Activated T-helper 2 cell treated with anti-CD3 and anti-CD28 coated beads, Interferon-gamma antibody, Interleukin-2, Interleukin-4, amounts not matched to agents 10 μg/mL and 5 μg/mL and 100 μg/mL, durations not matched to agents 14 hours and 24 hours and 36 hours (primary cell): Measurements from ENCODE around the gene ZNF813. TPM values are rescaled to one million over a fixed set of nuclear protein-coding genes. Genes with fewer than 3 reads are reported as not detected.
A peak's percentile ranks its signal among the peaks of the same experiment; 100 is the strongest.
"Not testable (repeated sequence)": the region's sequence is repeated elsewhere in the genome, so short reads cannot be mapped to it uniquely, and the experiment has no call there.

Experiments used
- DNase-seq: peaks from one replicate; pipeline ENCODE4 v3.0.0; 2021; ENCODE audit warnings: low spot score
- H3K27ac Mint-ChIP-seq: one replicate; pipeline ENCODE4 v1.8.0; 2021; ENCODE audit warnings: mixed read lengths
- H3K27me3 Mint-ChIP-seq: one replicate; pipeline ENCODE4 v1.8.0; 2021; ENCODE audit warnings: low read depth, mixed read lengths
- H3K36me3 Mint-ChIP-seq: one replicate; pipeline ENCODE4 v1.8.0; 2021; ENCODE audit warnings: low read depth, mixed read lengths
- H3K4me1 Mint-ChIP-seq: one replicate; pipeline ENCODE4 v1.8.0; 2021; ENCODE audit warnings: low read depth, mixed read lengths
- H3K4me3 Mint-ChIP-seq: one replicate; pipeline ENCODE4 v1.8.0; 2021; ENCODE audit warnings: low read depth, mild to moderate bottlenecking, moderate library complexity, mixed read lengths
- H3K9me3 Mint-ChIP-seq: one replicate; pipeline ENCODE4 v1.8.0; 2021; ENCODE audit warnings: mixed read lengths
- intact Hi-C: fragments of 100-400 bp; cut with micrococcal nuclease; formaldehyde crosslinking; loops from one replicate; pipeline ENCODE4 v1.15.1; 2023
- total RNA-seq: library from RNA; stranded (reverse); gene quantifications from 2 replicates; pipeline ENCODE4 v1.2.3, GENCODE V29; 2022

The ZNF813 gene
- total RNA-seq = 3.4 TPM in 2 replicates

DNA sequence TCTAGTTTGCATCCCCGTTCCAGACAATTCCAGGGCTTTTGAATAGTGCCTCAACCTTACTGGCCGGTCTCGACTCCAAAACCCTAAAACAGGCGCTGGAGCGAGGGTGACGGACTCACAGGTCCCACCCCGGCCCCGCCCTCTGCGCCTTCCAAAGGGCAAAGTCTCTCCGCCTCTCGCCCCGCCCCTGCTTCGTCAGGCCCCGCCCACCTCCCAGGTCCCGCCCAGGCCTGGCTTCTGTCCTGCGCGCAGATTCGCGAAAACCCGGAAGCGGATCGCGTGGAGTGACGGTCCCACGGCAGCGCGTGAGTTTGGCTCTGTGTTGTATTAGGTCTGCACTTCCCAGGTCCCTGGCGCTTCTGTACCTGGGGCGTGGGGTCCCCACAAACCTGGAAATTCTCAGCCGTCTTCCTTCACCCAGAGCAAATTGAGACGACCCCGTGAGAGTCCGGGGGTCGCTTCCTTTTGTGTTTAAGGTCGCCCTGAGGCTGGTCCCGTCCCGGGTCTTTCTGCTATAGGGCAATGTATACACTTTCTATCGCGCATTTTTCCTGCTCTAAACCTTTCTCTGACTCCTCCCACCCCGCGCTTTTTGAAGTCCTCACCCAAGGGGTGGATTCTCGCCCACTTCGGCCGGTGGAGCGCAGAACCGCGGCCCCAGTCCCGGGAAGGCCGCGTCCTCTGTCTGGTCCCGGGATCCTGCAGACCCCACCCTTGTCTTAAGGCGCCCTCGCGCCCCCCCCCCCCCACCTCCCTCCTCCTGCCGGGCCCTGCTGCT lies at the start of gene ZNF813:
Gene ZNF813, plus strand, starts transcription at position 249 of the 778 bp plus-strand sequence. CDS start 16,090 bp downstream, outside the sequence.
- H3K4me3 Mint-ChIP-seq = peak within 1 kb of the TSS; percentile 85
- peaks cover 12% of the 10 kb centered on the region for H3K4me1 Mint-ChIP-seq
- H3K27me3 Mint-ChIP-seq = no peaks in the 10 kb centered on the region
- peak; percentile 87 for DNase-seq
- intact Hi-C loops = loop anchor here (2.0 to 10.0 kb wide), 4 partner anchors 35 to 365 kb away; partner anchors contain the start of genes ZNF160, ZNF525, ZNF665 and ZNF761
- peaks cover 44% of the 10 kb centered on the region for H3K36me3 Mint-ChIP-seq
- peak within 1 kb of the TSS; percentile 76 for H3K27ac Mint-ChIP-seq
- peaks cover 52% of the 10 kb centered on the region for H3K9me3 Mint-ChIP-seq

DNA sequence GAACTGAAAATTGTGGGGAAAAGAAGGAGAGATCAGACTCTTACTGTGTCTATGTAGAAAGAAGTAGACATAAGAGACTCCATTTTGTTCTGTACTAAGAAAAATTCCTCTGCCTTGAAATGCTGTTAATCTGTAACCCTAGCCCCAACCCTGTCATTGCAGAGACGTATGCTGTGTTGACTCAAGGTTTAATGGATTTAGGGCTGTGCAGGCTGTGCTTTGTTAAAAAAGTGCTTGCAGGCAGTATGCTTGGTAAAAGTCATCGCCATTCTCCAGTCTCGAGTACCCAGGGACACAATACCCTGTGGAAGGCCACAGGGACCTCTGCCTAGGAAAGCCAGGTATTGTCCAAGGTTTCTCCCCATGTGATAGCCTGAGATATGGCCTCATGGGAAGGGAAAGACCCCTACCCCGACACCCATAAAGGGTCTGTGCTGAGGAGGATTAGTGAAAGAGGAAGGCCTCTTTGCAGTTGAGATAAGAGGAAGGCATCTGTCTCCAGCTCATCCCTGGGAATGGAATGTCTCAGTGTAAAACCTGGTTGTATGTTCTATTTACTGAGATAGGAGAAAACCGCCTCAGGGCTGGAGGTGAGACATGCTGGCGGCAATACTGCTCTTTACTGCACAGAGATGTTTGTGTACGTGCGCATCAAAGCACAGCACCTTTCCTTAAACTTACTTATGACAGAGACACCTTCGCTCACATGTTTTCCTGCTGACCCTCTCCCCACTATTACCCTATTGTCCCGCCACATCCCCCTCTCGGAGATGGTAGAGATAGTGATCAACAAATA lies 46.8 kb upstream of the ZNF813 start:
- H3K4me3 Mint-ChIP-seq, H3K27ac Mint-ChIP-seq, intact Hi-C loops, DNase-seq, H3K4me1 Mint-ChIP-seq, H3K36me3 Mint-ChIP-seq, H3K27me3 Mint-ChIP-seq: not testable (repeated sequence)
- H3K9me3 Mint-ChIP-seq = peaks cover 26% of the 10 kb centered on the region

DNA sequence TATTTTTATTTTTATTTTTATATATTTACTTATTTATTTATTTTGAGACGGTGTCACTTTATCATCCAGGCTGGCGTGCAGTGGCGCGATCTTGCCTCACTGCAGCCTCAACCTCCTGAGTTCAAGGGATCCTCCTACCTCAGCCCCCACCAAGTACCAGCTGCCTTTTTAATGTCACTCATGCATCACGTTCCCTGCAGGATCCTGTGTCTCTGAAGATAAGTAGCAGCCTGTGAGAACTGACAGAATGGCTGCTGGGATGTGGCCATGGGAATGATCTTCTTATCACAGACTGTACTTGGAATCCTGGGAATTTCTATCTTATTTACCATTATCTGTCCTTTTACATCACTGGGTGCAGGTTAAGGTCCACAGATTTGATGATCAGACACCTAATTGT lies 45.0 kb upstream of the ZNF813 start:
- Mint-ChIP-seq H3K4me1 (no peaks in the 10 kb centered on the region), H3K36me3 (no peaks in the 10 kb centered on the region), H3K27me3 (no peaks in the 10 kb centered on the region), H3K4me3 (no peak overlapping the region), H3K9me3 (peaks cover 12% of the 10 kb centered on the region), H3K27ac (no peak overlapping the region)
- intact Hi-C loops = no loop called here
- DNase-seq = no peak

DNA sequence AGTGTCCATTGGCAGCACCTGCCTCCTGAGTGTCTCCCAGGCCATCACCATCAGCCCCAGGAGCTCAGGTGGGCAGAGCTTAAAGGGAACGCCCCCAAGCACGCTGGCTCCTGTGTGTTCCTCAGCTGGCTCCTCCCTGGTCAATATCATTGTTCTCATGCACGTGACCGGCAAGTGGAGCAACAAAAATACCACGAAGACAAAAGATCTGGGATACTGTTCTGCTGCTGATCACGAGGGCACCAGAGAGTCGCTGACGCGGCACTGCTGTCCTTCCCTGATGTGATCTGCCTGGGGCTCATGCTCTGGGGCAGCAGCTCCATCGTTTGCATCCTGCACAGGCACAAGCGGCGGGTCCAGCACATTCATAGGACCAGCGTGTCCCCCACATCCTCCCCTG lies 44.5 kb upstream of the ZNF813 start:
- H3K4me1 Mint-ChIP-seq, H3K4me3 Mint-ChIP-seq, H3K27me3 Mint-ChIP-seq, H3K36me3 Mint-ChIP-seq, H3K9me3 Mint-ChIP-seq, H3K27ac Mint-ChIP-seq, intact Hi-C loops, DNase-seq: not testable (repeated sequence)

DNA sequence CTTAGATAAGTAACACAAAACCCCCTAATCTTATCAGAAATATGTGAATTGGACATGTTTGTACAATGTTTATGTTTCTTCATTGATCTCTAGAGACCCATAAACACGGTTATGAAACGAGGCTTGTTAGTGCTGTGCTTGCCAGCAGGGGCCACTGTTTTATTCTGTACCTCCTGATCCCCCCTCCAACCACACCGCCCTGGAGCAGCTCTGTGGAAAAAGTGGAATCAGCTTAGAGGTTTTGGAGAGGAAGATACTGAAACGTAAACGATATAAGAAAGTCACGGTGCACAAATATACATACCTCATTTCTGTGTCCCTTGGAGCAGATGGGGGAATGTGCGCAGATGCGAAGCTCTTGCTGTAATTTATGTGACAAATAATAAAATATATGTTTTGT lies 43.9 kb upstream of the ZNF813 start:
- intact Hi-C loops, H3K27me3 Mint-ChIP-seq, H3K4me3 Mint-ChIP-seq, H3K36me3 Mint-ChIP-seq, H3K9me3 Mint-ChIP-seq, DNase-seq, H3K27ac Mint-ChIP-seq, H3K4me1 Mint-ChIP-seq: not testable (repeated sequence)

DNA sequence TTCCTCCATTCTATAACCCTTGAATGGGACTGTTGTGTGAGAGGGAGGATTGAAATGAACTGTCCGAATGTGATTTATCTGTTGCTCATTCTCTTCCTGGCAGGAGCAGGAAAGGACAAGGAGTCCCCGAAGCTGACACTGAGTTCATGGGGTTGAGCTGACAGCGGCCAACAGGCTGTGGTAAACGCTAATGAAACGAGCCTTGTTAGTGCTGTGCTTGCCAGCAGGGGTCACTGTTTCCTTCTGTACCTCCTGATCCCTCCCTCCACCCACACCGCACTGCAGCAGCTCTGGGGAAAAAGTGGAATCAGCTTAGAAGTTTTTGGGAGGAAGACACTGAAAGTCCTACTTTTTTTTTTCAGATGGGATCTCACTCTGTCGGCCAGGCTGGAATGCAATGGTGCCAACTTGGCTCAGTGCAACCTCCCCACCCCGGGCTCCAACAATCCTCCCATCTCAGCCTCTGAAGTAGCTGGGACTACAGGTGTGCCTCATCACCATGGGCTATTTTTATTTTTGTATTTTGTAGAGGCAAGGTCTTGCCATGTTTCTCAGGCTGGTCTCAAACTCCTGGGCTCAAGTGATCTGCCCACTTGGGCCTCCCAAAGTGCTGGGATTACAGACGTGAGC lies 42.5 kb upstream of the ZNF813 start:
- Mint-ChIP-seq H3K36me3 (no peaks in the 10 kb centered on the region), H3K4me3 (no peak overlapping the region), H3K27me3 (no peaks in the 10 kb centered on the region), H3K9me3 (no peaks in the 10 kb centered on the region), H3K4me1 (no peaks in the 10 kb centered on the region), H3K27ac (no peak overlapping the region)
- DNase-seq = peak; percentile 40
- intact Hi-C loops = loop anchor here (1.0 to 5.0 kb wide), 2 partner anchors 87 to 321 kb away; no protein-coding TSS in a partner anchor

DNA sequence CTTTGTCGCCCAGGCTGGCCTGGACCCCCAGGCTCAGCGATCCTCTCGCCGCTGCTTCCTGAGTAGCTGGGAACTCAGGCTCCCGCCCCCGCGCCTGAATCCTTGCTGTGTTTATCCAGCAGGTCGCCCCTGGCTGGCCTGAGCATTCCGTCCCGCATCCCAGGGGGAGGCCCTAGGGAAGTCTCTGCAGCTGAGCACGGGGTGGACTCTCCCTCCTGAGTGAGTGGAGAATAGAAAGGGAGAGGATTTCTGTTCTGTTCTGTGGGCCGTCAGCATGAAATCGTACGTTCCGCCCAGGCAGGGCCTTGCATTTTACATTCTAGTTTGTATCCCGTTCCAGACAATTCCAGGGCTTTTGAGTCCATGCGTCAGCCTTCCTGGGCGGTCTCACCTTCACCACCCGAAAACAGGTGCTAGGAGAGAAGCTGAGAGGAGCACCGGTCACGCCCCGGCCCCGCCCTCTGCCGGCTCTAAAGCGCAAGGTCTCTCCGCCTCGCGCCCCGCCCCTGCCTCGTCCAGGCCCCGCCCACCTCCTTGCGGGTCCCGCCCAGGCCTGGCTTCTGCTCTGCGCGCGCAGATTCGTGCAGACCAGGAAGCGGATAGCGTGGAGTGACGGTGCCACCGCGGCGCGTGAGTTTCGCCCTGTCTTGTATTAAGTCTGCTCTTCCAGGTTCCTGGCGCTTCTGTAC lies 36.0 kb upstream of the ZNF813 start, which contains the start of gene ZNF761:
Gene ZNF761, plus strand, starts transcription at position 586 of the 689 bp plus-strand sequence. CDS start 15,285 bp downstream, outside the sequence.
- H3K27me3 Mint-ChIP-seq = no peaks in the 10 kb centered on the region
- DNase-seq = peak; percentile 96
- H3K9me3 Mint-ChIP-seq = peaks cover 19% of the 10 kb centered on the region
- intact Hi-C loops = loop anchor here (1.0 to 5.0 kb wide), 5 partner anchors 34 to 469 kb away; partner anchors contain the start of genes ZNF765, ZNF813 and ZNF816
- H3K4me1 Mint-ChIP-seq = peaks cover 14% of the 10 kb centered on the region
- H3K36me3 Mint-ChIP-seq = peaks cover 42% of the 10 kb centered on the region
- peak within 1 kb of the TSS; percentile 87 for H3K27ac Mint-ChIP-seq
- peak within 1 kb of the TSS; percentile 94 for H3K4me3 Mint-ChIP-seq

DNA sequence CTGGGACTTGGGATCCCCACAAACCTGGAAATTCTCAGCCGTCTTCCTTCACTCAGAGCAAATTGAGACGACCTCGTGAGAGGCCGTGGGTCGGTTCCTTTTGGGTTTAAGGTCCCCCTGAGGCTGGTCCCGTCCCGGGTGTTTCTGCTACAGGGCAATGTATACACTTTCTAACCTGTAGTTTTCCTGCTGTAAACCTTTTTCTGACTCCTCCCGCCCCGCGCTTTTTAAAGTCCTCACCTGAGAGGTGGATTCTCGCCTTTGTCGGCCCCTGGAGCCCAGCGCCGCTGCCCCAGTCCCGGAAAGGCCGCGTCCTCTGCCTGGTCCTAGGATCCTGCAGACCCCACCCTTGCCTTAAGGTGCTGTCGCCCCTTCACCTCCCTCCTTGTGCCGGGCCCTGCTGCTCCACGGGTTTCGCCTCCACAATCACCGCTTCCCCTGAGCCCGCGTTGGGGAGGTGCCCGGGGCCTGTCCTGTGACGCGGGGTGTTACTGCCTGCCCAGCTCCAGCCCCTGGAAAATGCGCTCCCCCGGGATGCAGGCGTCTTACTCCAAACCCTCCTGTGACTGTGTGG lies 35.4 kb upstream of the ZNF813 start:
- H3K36me3 Mint-ChIP-seq = peaks cover 49% of the 10 kb centered on the region
- peak overlapping the region; percentile 94 for H3K4me3 Mint-ChIP-seq
- H3K9me3 Mint-ChIP-seq = peaks cover 22% of the 10 kb centered on the region
- H3K4me1 Mint-ChIP-seq = peaks cover 14% of the 10 kb centered on the region
- no peak for DNase-seq
- peak overlapping the region; percentile 87 for H3K27ac Mint-ChIP-seq
- no peaks in the 10 kb centered on the region for H3K27me3 Mint-ChIP-seq
- intact Hi-C loops = loop anchor here (2.0 to 5.0 kb wide), 4 partner anchors 35 to 235 kb away; partner anchors contain the start of genes ZNF765 and ZNF813

DNA sequence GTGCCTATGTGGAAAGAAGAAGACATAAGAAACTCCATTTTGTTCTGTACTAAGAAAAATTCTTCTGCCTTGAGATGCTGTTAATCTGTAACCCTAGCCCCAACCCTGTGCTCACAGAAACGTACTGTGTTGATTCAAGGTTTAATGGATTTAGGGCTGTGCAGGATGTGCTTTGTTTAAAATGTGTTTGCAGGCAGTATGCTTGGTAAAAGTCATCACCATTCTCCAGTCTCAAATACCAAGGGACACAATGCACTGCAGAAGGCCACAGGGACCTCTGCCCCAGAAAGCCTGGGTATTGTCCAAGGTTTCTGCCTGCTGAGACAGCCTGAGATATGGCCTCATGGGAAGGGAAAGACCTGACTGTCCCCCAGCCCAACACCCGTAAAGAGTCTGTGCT lies 23.7 kb upstream of the ZNF813 start:
- Mint-ChIP-seq H3K9me3 (peaks cover 68% of the 10 kb centered on the region), H3K36me3 (peaks cover 96% of the 10 kb centered on the region)
- H3K4me1 Mint-ChIP-seq, intact Hi-C loops, H3K4me3 Mint-ChIP-seq, H3K27me3 Mint-ChIP-seq, H3K27ac Mint-ChIP-seq, DNase-seq: not testable (repeated sequence)

DNA sequence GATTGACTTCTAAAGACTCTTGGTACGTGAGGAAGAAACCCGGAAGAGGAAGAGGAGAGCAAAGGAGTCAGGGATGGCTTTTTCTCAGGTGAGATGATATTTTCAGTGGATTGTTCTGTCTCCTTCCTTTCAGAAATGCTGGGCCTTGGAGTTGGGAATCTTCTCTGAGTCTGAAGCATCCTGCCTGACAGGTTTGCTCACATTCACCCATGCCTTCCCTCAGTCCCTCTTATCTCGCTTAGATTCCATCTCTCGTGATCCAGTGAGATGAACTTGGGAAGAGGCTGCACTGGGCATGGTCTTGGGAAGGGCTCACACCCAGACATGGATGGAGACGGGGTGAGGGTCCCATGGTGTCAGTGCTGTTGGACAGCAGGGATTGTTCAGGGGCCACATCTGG lies 20.3 kb upstream of the ZNF813 start:
- H3K27me3 Mint-ChIP-seq, H3K4me1 Mint-ChIP-seq, intact Hi-C loops, DNase-seq, H3K27ac Mint-ChIP-seq, H3K4me3 Mint-ChIP-seq: not testable (repeated sequence)
- Mint-ChIP-seq H3K36me3 (peaks cover 94% of the 10 kb centered on the region), H3K9me3 (peaks cover 71% of the 10 kb centered on the region)

DNA sequence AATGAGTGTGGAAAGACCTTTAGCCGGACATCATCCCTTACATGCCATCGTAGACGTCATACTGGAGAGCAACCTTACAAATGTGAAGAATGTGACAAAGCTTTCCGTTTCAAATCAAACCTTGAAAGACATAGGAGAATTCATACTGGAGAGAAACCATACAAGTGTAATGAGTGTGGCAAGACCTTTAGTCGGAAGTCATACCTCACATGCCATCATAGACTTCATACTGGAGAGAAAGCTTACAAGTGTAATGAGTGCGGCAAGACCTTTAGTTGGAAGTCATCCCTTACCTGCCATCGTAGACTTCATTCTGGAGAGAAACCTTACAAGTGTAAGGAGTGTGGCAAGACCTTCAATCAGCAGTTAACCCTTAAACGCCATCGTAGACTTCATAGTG lies 11.7 kb upstream of the ZNF813 start:
- no peak for DNase-seq
- H3K9me3 Mint-ChIP-seq = peaks cover 79% of the 10 kb centered on the region
- H3K27me3 Mint-ChIP-seq = no peaks in the 10 kb centered on the region
- no peak overlapping the region for H3K27ac Mint-ChIP-seq
- H3K4me1 Mint-ChIP-seq = no peaks in the 10 kb centered on the region
- intact Hi-C loops = no loop called here
- H3K36me3 Mint-ChIP-seq = peaks cover 70% of the 10 kb centered on the region
- no peak overlapping the region for H3K4me3 Mint-ChIP-seq
